Uterus (tissue), 4 donors: ENCODE data around the gene ATP7B. TPM values are rescaled to one million over a fixed set of nuclear protein-coding genes. Genes with fewer than 3 reads are reported as not detected.

Experiments used
- DNase-seq, 2 donors: peaks; one replicate each; pipeline ENCODE4 v3.0.0-alpha.2; 2019 to 2020
- H3K27ac ChIP-seq, 2 donors: fragments of 200-600 bp; sonication (generic); 1 replicate in 1 of 2; 2 replicates in 1 of 2; pipeline ENCODE4 v1.5.1; 2016 to 2018
- H3K27me3 ChIP-seq, 2 donors: fragments of 200-600 bp; sonication (generic); one replicate each; pipeline ENCODE4 v1.5.1; 2018 to 2019; ENCODE audit warnings: control low read depth in 1 of 2
- H3K36me3 ChIP-seq, 2 donors: fragments of 200-600 bp; sonication (generic); one replicate each; pipeline ENCODE4 v1.5.1; 2019; ENCODE audit warnings: control low read depth in 1 of 2
- H3K4me1 ChIP-seq, 2 donors: fragments of 200-600 bp; sonication (generic); one replicate each; pipeline ENCODE4 v1.5.1; 2018 to 2019; ENCODE audit warnings: control low read depth in 1 of 2
- H3K4me3 ChIP-seq, 2 donors: fragments of 200-600 bp; sonication (generic); 1 replicate in 1 of 2; 2 replicates in 1 of 2; pipeline ENCODE4 v1.5.1; 2018 to 2019; ENCODE audit warnings: mild to moderate bottlenecking in 1 of 2
- H3K9me3 ChIP-seq, 2 donors: fragments of 200-600 bp; sonication (generic); one replicate each; pipeline ENCODE4 v1.5.1; 2019; ENCODE audit warnings: control low read depth in 1 of 2
- CTCF ChIP-seq, 4 experiments: fragments of 200-600 bp in 2 of 4; fragments of 450-650 bp in 2 of 4; sonication (generic) in 2 of 4; IDR thresholded peaks; one replicate each; pipeline ENCODE4 v1.5.1; 2016 to 2019; ENCODE audit warnings: antibody characterized with exemption in 4 of 4, mild to moderate bottlenecking in 2 of 4, moderate library complexity in 1 of 4
- POLR2A ChIP-seq, 2 donors: fragments of 450-650 bp; IDR thresholded peaks; one replicate each; pipeline ENCODE4 v1.6.1; 2016; ENCODE audit warnings: antibody characterized with exemption in 2 of 2, mild to moderate bottlenecking in 1 of 2, moderate library complexity in 1 of 2
- intact Hi-C: fragments of 100-400 bp; cut with DNase I; formaldehyde crosslinking; loops from one replicate; pipeline ENCODE4 v1.15.1; 2023; ENCODE audit warnings: low total_unique reads
- total RNA-seq, 4 donors: library from RNA; depleted of rRNA in 3 of 4; stranded (reverse); fragments of >200 nt in 3 of 4; gene quantifications; one replicate each; pipeline versions ENCODE4 v1.1.0 to v1.2.4, GENCODE V29; 2014 to 2023
- donor health status: DM: yes; HTN: yes; CAD: no.

Gene ATP7B
- total RNA-seq, 4 donors from 2014 or later = 9.2 to 16.2 (median 9.9) TPM

DNA sequence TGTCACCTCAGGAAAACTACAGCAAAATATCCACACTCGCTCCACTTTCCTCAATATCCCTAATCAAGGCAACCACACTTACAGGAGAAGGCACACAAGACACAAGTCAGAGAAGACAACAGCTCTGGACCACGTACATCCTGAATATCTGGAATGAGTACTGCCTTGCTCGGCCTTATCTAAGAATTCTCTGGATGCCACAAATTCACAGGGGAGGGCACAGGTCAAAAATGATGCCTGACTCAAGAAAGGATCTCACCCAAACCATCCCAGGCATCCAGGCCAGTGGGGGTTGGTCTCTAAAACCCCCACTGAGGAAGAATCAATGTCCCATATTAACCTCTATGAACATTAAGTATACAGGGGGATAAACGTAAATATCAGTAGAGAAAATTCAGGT lies 29.9 kb downstream of the ATP7B start:
- no peaks in the 10 kb centered on the region for H3K27me3 ChIP-seq
- DNase-seq = no peak
- no peaks in the 10 kb centered on the region for H3K4me1 ChIP-seq
- no peaks in the 10 kb centered on the region for H3K9me3 ChIP-seq
- no peaks in the 10 kb centered on the region for H3K36me3 ChIP-seq
- no peak overlapping the region for H3K27ac ChIP-seq
- no peak overlapping the region for H3K4me3 ChIP-seq
- TF ChIP-seq CTCF (IDR thresholded peaks at IDR 0.05) = no peak
- TF ChIP-seq POLR2A (IDR thresholded peaks at IDR 0.05) = no peak
- intact Hi-C loops = no loop called here

DNA sequence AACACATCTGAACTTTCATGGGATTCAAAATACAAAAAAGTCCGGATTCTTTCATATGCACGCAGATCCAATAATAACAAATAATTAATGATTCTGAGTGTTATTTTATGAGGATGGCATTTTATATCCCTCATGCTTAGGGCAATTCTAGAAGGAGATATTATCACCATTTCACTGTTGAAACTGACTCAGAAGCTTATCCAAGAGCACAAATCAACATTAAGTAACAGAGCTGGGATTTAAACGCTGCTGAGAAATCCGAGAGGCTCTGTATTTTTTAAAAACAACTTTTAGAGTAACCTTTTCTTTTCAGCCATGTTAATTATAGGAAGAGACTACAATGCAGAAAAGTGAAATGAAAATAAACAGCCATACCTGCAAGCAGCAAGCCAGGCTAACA lies 30.3 kb downstream of the ATP7B start:
- TF ChIP-seq POLR2A (IDR thresholded peaks at IDR 0.05) = no peak
- TF ChIP-seq CTCF (IDR thresholded peaks at IDR 0.05) = no peak

GRCh38 chr13:51978796-51979556 lies 32.3 kb downstream of the ATP7B start:
- no peaks in the 10 kb centered on the region for H3K36me3 ChIP-seq
- H3K4me1 ChIP-seq = no peaks in the 10 kb centered on the region
- no peaks in the 10 kb centered on the region for H3K9me3 ChIP-seq
- H3K27me3 ChIP-seq = no peaks in the 10 kb centered on the region
- intact Hi-C loops = no loop called here
- TF ChIP-seq CTCF (IDR thresholded peaks at IDR 0.05) (no peak), POLR2A (IDR thresholded peaks at IDR 0.05) (no peak)
- no peak for DNase-seq
- H3K27ac ChIP-seq = no peak overlapping the region
- H3K4me3 ChIP-seq = no peak overlapping the region

More for the DNA sequence above, 30.3 kb downstream of the ATP7B start:
- intact Hi-C loops = no loop called here
- H3K36me3 ChIP-seq = no peaks in the 10 kb centered on the region
- no peaks in the 10 kb centered on the region for H3K9me3 ChIP-seq
- H3K4me1 ChIP-seq = no peaks in the 10 kb centered on the region
- DNase-seq = no peak
- H3K4me3 ChIP-seq = no peak overlapping the region
- H3K27me3 ChIP-seq = no peaks in the 10 kb centered on the region
- no peak overlapping the region for H3K27ac ChIP-seq

- Histone ChIP-seq H3K27me3 (no peaks in the 10 kb centered on the region), H3K9me3 (no peaks in the 10 kb centered on the region), H3K4me3 (no peak overlapping the region), H3K27ac (no peak overlapping the region), H3K36me3 (no peaks in the 10 kb centered on the region), H3K4me1 (no peaks in the 10 kb centered on the region)
- no peak for DNase-seq
- TF ChIP-seq POLR2A (IDR thresholded peaks at IDR 0.05) (no peak), CTCF (IDR thresholded peaks at IDR 0.05) (no peak)
- intact Hi-C loops = no loop called here
Measured at GRCh38 chr13:51977625-51978024, 33.6 kb downstream of the ATP7B start.

- Histone ChIP-seq H3K27me3 (no peaks in the 10 kb centered on the region), H3K36me3 (no peaks in the 10 kb centered on the region), H3K9me3 (no peaks in the 10 kb centered on the region), H3K4me3 (no peak overlapping the region), H3K4me1 (no peaks in the 10 kb centered on the region), H3K27ac (no peak overlapping the region)
- no peak for TF ChIP-seq POLR2A (IDR thresholded peaks at IDR 0.05)
- no peak for TF ChIP-seq CTCF (IDR thresholded peaks at IDR 0.05)
- intact Hi-C loops = no loop called here
- no peak for DNase-seq
Measured at GRCh38 chr13:51976890-51977289, 34.4 kb downstream of the ATP7B start.
